HepG2 (cell line): ENCODE measurements around the gene CCL4. TPM values are rescaled to one million over a fixed set of nuclear protein-coding genes. Genes with fewer than 3 reads are reported as not detected.

Source experiments
- ATAC-seq: fragments of 200-7000 bp; cut with Tn5 transposase; 3 replicates; pipeline ENCODE4 v1.9.1; 2020; ENCODE audit warnings: mild to moderate bottlenecking, moderate library complexity
- BruUV-seq: library from RNA; stranded (reverse); fragments of 400-500 nt; replicated peaks from 2 replicates; lab custom pipeline; 2021; lab: Mats Ljungman, UMichigan
- CTCF ChIA-PET: fragments of 300-600 bp; formaldehyde crosslinking; extraction: SDS; loops from one replicate; lab custom pipeline; 2021; ENCODE audit warnings: low total read pairs, inconsistent platforms, low intra/inter-chr PET ratio; lab: Yijun Ruan, JAX
- POLR2A ChIA-PET: fragments of 350-600 bp; sonication (Branson Sonifier 250); formaldehyde crosslinking; loops from one replicate; lab custom pipeline; 2020; ENCODE audit warnings: antibody characterized with exemption, inconsistent platforms; lab: Yijun Ruan, JAX
- DNase-seq: peaks from one replicate; pipeline ENCODE4 v3.0.0-alpha.2; 2015; ENCODE audit warnings: low spot score
- FAIRE-seq: peaks from 3 replicates; lab custom pipeline; 2011; peaks lifted over from hg19 to GRCh38; lab: Jason Lieb, UNC
- H2AFZ ChIP-seq: one replicate; pipeline ENCODE4 v1.6.1; 2011; ENCODE audit warnings: low read length, inconsistent platforms
- H3K27ac ChIP-seq: fragments of 300-600 bp; 3 replicates; pipeline ENCODE4 v1.8.0; 2011; ENCODE audit warnings: mixed run types, mild to moderate bottlenecking, mixed read lengths, low read length, inconsistent platforms; ENCODE audit not compliant: insufficient read depth; ENCODE audit errors: extremely low read length
- H3K27me3 ChIP-seq, 2 experiments: fragments of 200-600 bp in 1 of 2; 2 replicates in 1 of 2; 3 replicates in 1 of 2; pipeline versions ENCODE4 v1.6.0 to v1.8.0; 2011; ENCODE audit warnings: low read length in 2 of 2, mild to moderate bottlenecking in 2 of 2, moderate library complexity in 2 of 2, inconsistent platforms in 1 of 2; ENCODE audit not compliant: insufficient read depth in 2 of 2, control insufficient read depth in 1 of 2
- H3K36me3 ChIP-seq, 2 experiments: fragments of 200-600 bp in 1 of 2; replicated peaks in 1 of 2; 2 replicates in 1 of 2; 3 replicates in 1 of 2; pipeline versions ENCODE4 v1.5.1 to v1.8.0; 2011; ENCODE audit warnings: low read length in 2 of 2, inconsistent platforms in 1 of 2; ENCODE audit not compliant: insufficient read depth in 2 of 2, control insufficient read depth in 1 of 2
- H3K4me1 ChIP-seq: 2 replicates; pipeline ENCODE4 v1.5.1; 2012; ENCODE audit warnings: low read length, inconsistent platforms; ENCODE audit not compliant: insufficient read depth
- H3K4me2 ChIP-seq: 2 replicates; pipeline ENCODE4 v1.6.0; 2011; ENCODE audit warnings: low read depth, low read length, inconsistent platforms
- H3K4me3 ChIP-seq, 3 experiments: fragments of 200-600 bp in 1 of 3; sonication (generic), shearing (Covaris generic) in 1 of 3; replicated peaks in 1 of 3; 2 replicates each; pipeline ENCODE4 v1.5.1; 2011 to 2016; ENCODE audit warnings: low read length in 3 of 3, inconsistent platforms in 2 of 3, low read depth in 2 of 3, mild to moderate bottlenecking in 2 of 3, control low read depth in 1 of 3, mixed read lengths in 1 of 3; ENCODE audit not compliant: insufficient read depth in 1 of 3
- H3K79me2 ChIP-seq: one replicate; pipeline ENCODE4 v1.6.1; 2011; ENCODE audit warnings: low read length, inconsistent platforms; ENCODE audit not compliant: insufficient read depth
- H3K9ac ChIP-seq: 2 replicates; pipeline ENCODE4 v1.6.0; 2011; ENCODE audit warnings: mild to moderate bottlenecking, low read depth, low read length, inconsistent platforms; ENCODE audit not compliant: insufficient read depth
- H3K9me3 ChIP-seq: 2 replicates; pipeline ENCODE4 v1.5.1; 2012; ENCODE audit warnings: mild to moderate bottlenecking, low read length
- H4K20me1 ChIP-seq: 2 replicates; pipeline ENCODE4 v1.6.0; 2011; ENCODE audit warnings: inconsistent platforms, mild to moderate bottlenecking, low read length, moderate library complexity; ENCODE audit not compliant: insufficient read depth
- HNF1A ChIP-seq, 2 experiments: sonication (generic) in 1 of 2; formaldehyde crosslinking in 1 of 2; IDR thresholded peaks; 2 replicates each; pipeline versions ENCODE4 v1.4.0 to v1.6.1; 2016 to 2020; ENCODE audit warnings: borderline replicate concordance in 1 of 2, low read depth in 1 of 2, mild to moderate bottlenecking in 1 of 2, missing genetic modification reagents in 1 of 2
- ZNF441 ChIP-seq: sonication (generic); formaldehyde crosslinking; IDR thresholded peaks from 2 replicates; pipeline ENCODE4 v1.7.0; 2021; ENCODE audit warnings: missing genetic modification reagents, borderline replicate concordance
- ZNF720 ChIP-seq: sonication (generic); formaldehyde crosslinking; IDR thresholded peaks from 2 replicates; pipeline ENCODE4 v1.4.0; 2020; ENCODE audit warnings: missing genetic modification reagents
- WGBS: methylation state at CpG from one replicate; pipeline ENCODE4 v1.1.6; 2017; ENCODE audit warnings: low lambda C conversion rate; 5-methylcytosine and 5-hydroxymethylcytosine counted together
- in situ Hi-C: cut with HindIII; loops from 2 replicates; pipeline ENCODE4 v1.10.0; 2017; ENCODE audit warnings: low pct_unique_long_range_greater_than_20kb; ENCODE audit not compliant: extremely low pct_ligation_motif_present
- intact Hi-C: fragments of 100-400 bp; cut with micrococcal nuclease; formaldehyde crosslinking; loops from one replicate; pipeline ENCODE4 v1.10.0; 2022; ENCODE audit not compliant: unreplicated experiment
- polyA plus RNA-seq, 8 experiments: library from polyadenylated mRNA; depleted of rRNA in 3 of 8; stranded (reverse) in 7 of 8; unstranded in 1 of 8; fragments of >200 nt; fragmentation: Illumina TruSeq in 4 of 8; extraction: Trizol in 4 of 8; gene quantifications; 2 replicates each; pipeline versions ENCODE4 v1.2.1 to v1.2.3, GENCODE V29; 2011 to 2016; ENCODE audit warnings: low read depth in 4 of 8, missing spikeins in 1 of 8, mixed read lengths in 1 of 8; ENCODE audit not compliant: insufficient read depth in 1 of 8
- total RNA-seq, 5 experiments: library from RNA; depleted of rRNA; stranded (reverse); fragments of >200 nt; fragmentation: Illumina TruSeq; extraction: Trizol; gene quantifications; 2 replicates each; pipeline ENCODE4 v1.2.3, GENCODE V29; 2016; ENCODE audit warnings: low read depth in 1 of 5

CCL4 gene
- total and polyA plus RNA-seq, 2 of the 13 experiments (the other 11 are each of a cell fraction or from before 2014, with no cell fraction given): not detected

GRCh38 chr17:36105781-36106492, 2.3 kb downstream of the CCL4 start (continued):
- TF ChIP-seq HNF1A (IDR thresholded peaks at IDR 0.05; ENCODE audit: low read depth) (no peak), HNF1A (CRISPR knock-in tag; IDR thresholded peaks at IDR 0.05; ENCODE audit: borderline replicate concordance) (no peak), ZNF441 (CRISPR knock-in tag) (no peak)
- TF ChIP-seq, all 625 proteins: peak for 0

- H3K36me3 ChIP-seq: no peaks in the 10 kb centered on the region
- in situ Hi-C loops: loop anchor here (10.0 kb wide), 1 partner anchor 62 kb away; no protein-coding TSS in a partner anchor
- 42% methylated on average over 6 of the region's 6 CpGs for WGBS
- BruUV-seq: no TSS peak
- H3K4me1 ChIP-seq: no peaks in the 10 kb centered on the region
- FAIRE-seq: no peak
- TF ChIP-seq ZNF720 (CRISPR knock-in tag): no peak
- TF ChIP-seq, all 625 proteins: peak for 0
- DNase-seq (no peak), ATAC-seq (no peak)
- Histone ChIP-seq H3K4me3 (no peak overlapping the region), H3K27ac (no peak overlapping the region), H3K9me3 (no peaks in the 10 kb centered on the region), H4K20me1 (no peaks in the 10 kb centered on the region), H3K4me2 (no peak overlapping the region), H3K79me2 (no peaks in the 10 kb centered on the region), H2AFZ (no peak overlapping the region), H3K9ac (no peak overlapping the region), H3K27me3 (no peaks in the 10 kb centered on the region)
- intact Hi-C loops: no loop called here
- ChIA-PET CTCF (no interaction called here), POLR2A (no interaction called here)
Measured at GRCh38 chr17:36106493-36106835, 2.8 kb downstream of the CCL4 start.
